ENCODE results near the gene TRAPPC3L.

The TRAPPC3L gene

DNA sequence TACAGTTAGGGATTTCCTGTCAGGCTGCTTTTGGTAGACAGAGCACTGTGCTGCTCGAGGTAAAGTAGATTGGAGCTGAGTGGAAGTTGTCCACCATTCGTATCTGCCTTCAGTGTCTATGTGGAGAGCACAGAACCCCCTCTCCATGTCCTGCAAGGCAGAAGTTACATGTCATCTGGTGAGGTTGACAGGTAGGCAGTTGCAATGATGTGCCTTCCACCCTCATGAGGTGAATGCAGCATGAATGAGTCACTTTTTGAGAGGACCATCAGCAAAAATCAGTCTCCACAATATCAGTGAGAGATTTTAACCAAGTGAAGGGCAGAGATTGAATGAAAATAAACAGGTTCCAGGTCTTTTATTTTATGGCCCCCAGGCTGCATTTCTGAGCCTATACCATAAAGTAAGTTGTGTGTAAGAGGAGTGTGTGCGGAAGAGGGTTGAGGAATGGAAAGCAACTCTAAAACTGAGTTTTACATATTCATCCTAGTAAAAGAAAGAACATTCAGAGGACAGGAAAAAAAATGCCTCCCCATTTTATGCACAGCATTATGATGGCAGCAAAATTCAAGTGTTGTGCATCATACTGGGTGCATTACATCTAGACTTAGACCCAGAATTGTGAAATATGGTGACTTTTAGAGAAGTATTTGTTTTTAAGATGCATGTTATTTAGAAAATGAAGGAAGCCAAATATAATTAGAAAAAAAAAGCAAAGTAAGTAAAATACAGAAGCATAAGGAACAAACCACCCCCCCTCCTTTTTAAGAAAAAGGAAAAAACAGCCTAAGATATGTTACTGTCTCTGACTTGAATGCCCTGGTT, 15.8 kb downstream of the TRAPPC3L start:
- H3K4me1 ChIP-seq (ENCODE audit: control insufficient read depth, low read depth, low read length) = peaks cover 22% of the 10 kb centered on the region
- no peak overlapping the region for H3K9ac ChIP-seq (ENCODE audit: low read length)
- no peak overlapping the region for H3K27ac ChIP-seq (ENCODE audit: low read length)
- H3K9me3 ChIP-seq (ENCODE audit: control insufficient read depth, low read depth, low read length) = no peaks in the 10 kb centered on the region
- no peak overlapping the region for H3K4me3 ChIP-seq (ENCODE audit: low read length)
- H3K36me3 ChIP-seq (ENCODE audit: control insufficient read depth, low read depth, low read length) = no peaks in the 10 kb centered on the region
- H3K27me3 ChIP-seq (ENCODE audit: control insufficient read depth, insufficient read depth, low read length) = no peaks in the 10 kb centered on the region

DNA sequence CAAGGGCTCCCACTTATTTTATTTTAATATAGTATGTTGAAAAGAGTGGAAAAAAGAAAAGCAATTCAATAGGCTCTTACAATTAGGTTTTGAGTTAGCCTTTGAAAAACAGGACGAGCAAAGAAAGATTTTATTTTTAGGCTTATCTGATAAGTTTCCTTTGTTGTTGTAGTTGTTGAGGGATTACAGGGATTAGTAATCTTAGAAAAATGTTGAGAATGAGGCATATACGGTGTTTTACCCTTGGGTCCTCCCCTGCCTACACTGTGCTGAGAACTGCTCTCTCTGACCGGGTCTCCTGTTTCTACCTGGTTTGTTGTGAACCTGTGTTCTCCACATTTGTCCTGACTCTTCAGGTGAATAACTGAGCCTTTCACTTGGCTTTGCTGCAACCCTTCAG, 16.7 kb downstream of the TRAPPC3L start:
- Histone ChIP-seq H3K36me3 (ENCODE audit: control insufficient read depth, low read depth, low read length) (no peaks in the 10 kb centered on the region), H3K9me3 (ENCODE audit: control insufficient read depth, low read depth, low read length) (no peaks in the 10 kb centered on the region), H3K9ac (ENCODE audit: low read length) (no peak overlapping the region), H3K27ac (ENCODE audit: low read length) (no peak overlapping the region), H3K4me1 (ENCODE audit: control insufficient read depth, low read depth, low read length) (peaks cover 22% of the 10 kb centered on the region), H3K27me3 (ENCODE audit: control insufficient read depth, insufficient read depth, low read length) (no peaks in the 10 kb centered on the region), H3K4me3 (ENCODE audit: low read length) (no peak overlapping the region)

GRCh38 chr6:116528133-116528532, 17.4 kb downstream of the TRAPPC3L start:
- Histone ChIP-seq H3K36me3 (ENCODE audit: control insufficient read depth, low read depth, low read length) (no peaks in the 10 kb centered on the region), H3K27ac (ENCODE audit: low read length) (no peak overlapping the region), H3K9ac (ENCODE audit: low read length) (no peak overlapping the region), H3K4me1 (ENCODE audit: control insufficient read depth, low read depth, low read length) (peaks cover 16% of the 10 kb centered on the region), H3K27me3 (ENCODE audit: control insufficient read depth, insufficient read depth, low read length) (no peaks in the 10 kb centered on the region), H3K9me3 (ENCODE audit: control insufficient read depth, low read depth, low read length) (no peaks in the 10 kb centered on the region), H3K4me3 (ENCODE audit: low read length) (no peak overlapping the region)

- no peaks in the 10 kb centered on the region for H3K9me3 ChIP-seq (ENCODE audit: control insufficient read depth, low read depth, low read length)
- H3K4me3 ChIP-seq (ENCODE audit: low read length) = no peak overlapping the region
- H3K4me1 ChIP-seq (ENCODE audit: control insufficient read depth, low read depth, low read length) = peaks cover 8% of the 10 kb centered on the region
- H3K27me3 ChIP-seq (ENCODE audit: control insufficient read depth, insufficient read depth, low read length) = no peaks in the 10 kb centered on the region
- H3K36me3 ChIP-seq (ENCODE audit: control insufficient read depth, low read depth, low read length) = no peaks in the 10 kb centered on the region
- H3K27ac ChIP-seq (ENCODE audit: low read length) = no peak overlapping the region
- no peak overlapping the region for H3K9ac ChIP-seq (ENCODE audit: low read length)
Measured at GRCh38 chr6:116524236-116524635, 21.2 kb downstream of the TRAPPC3L start.

GRCh38 chr6:116522896-116523295, 22.6 kb downstream of the TRAPPC3L start:
- Histone ChIP-seq H3K36me3 (ENCODE audit: control insufficient read depth, low read depth, low read length) (no peaks in the 10 kb centered on the region), H3K4me3 (ENCODE audit: low read length) (no peak overlapping the region), H3K4me1 (ENCODE audit: control insufficient read depth, low read depth, low read length) (peaks cover 4% of the 10 kb centered on the region), H3K9me3 (ENCODE audit: control insufficient read depth, low read depth, low read length) (no peaks in the 10 kb centered on the region), H3K27me3 (ENCODE audit: control insufficient read depth, insufficient read depth, low read length) (no peaks in the 10 kb centered on the region), H3K27ac (ENCODE audit: low read length) (no peak overlapping the region), H3K9ac (ENCODE audit: low read length) (no peak overlapping the region)

- Histone ChIP-seq H3K9ac (ENCODE audit: low read length) (no peak overlapping the region), H3K4me3 (ENCODE audit: low read length) (no peak overlapping the region), H3K27me3 (ENCODE audit: control insufficient read depth, insufficient read depth, low read length) (no peaks in the 10 kb centered on the region), H3K36me3 (ENCODE audit: control insufficient read depth, low read depth, low read length) (no peaks in the 10 kb centered on the region), H3K27ac (ENCODE audit: low read length) (no peak overlapping the region), H3K9me3 (ENCODE audit: control insufficient read depth, low read depth, low read length) (no peaks in the 10 kb centered on the region), H3K4me1 (ENCODE audit: control insufficient read depth, low read depth, low read length) (no peaks in the 10 kb centered on the region)
Measured at GRCh38 chr6:116518621-116519368, 26.7 kb downstream of the TRAPPC3L start.

DNA sequence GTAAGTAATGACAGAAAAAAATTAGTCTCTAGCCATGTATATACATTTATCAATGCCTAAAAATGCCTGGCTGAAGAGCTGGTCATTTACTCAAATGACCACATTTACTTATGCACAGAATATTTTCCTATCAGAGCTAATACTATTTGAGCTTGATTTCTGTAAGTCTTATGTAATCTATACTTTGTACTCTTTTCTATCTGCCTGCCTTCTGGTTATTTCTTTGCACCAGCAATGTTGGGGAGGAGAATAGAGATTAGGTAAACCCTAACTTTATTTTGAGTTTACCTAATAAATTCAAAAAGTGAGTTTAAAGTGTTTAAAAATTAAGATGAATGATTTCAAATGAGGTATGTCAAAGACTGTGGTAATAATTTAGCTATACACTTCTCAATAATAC, 30.3 kb downstream of the TRAPPC3L start:
- H3K9me3 ChIP-seq (ENCODE audit: control insufficient read depth, low read depth, low read length) = no peaks in the 10 kb centered on the region
- no peaks in the 10 kb centered on the region for H3K36me3 ChIP-seq (ENCODE audit: control insufficient read depth, low read depth, low read length)
- no peaks in the 10 kb centered on the region for H3K27me3 ChIP-seq (ENCODE audit: control insufficient read depth, insufficient read depth, low read length)
- H3K27ac ChIP-seq (ENCODE audit: low read length) = no peak overlapping the region
- H3K9ac ChIP-seq (ENCODE audit: low read length) = no peak overlapping the region
- no peak overlapping the region for H3K4me3 ChIP-seq (ENCODE audit: low read length)
- H3K4me1 ChIP-seq (ENCODE audit: control insufficient read depth, low read depth, low read length) = peaks cover 8% of the 10 kb centered on the region

- Histone ChIP-seq H3K9me3 (ENCODE audit: control insufficient read depth, low read depth, low read length) (no peaks in the 10 kb centered on the region), H3K36me3 (ENCODE audit: control insufficient read depth, low read depth, low read length) (no peaks in the 10 kb centered on the region), H3K4me1 (ENCODE audit: control insufficient read depth, low read depth, low read length) (peaks cover 8% of the 10 kb centered on the region), H3K4me3 (ENCODE audit: low read length) (no peak overlapping the region), H3K27me3 (ENCODE audit: control insufficient read depth, insufficient read depth, low read length) (no peaks in the 10 kb centered on the region), H3K27ac (ENCODE audit: low read length) (no peak overlapping the region), H3K9ac (ENCODE audit: low read length) (no peak overlapping the region)
Measured at GRCh38 chr6:116514111-116514510, 31.4 kb downstream of the TRAPPC3L start.

- H3K9ac ChIP-seq (ENCODE audit: low read length) = no peak overlapping the region
- H3K36me3 ChIP-seq (ENCODE audit: control insufficient read depth, low read depth, low read length) = no peaks in the 10 kb centered on the region
- H3K27ac ChIP-seq (ENCODE audit: low read length) = no peak overlapping the region
- no peaks in the 10 kb centered on the region for H3K27me3 ChIP-seq (ENCODE audit: control insufficient read depth, insufficient read depth, low read length)
- H3K4me3 ChIP-seq (ENCODE audit: low read length) = no peak overlapping the region
- no peaks in the 10 kb centered on the region for H3K9me3 ChIP-seq (ENCODE audit: control insufficient read depth, low read depth, low read length)
- H3K4me1 ChIP-seq (ENCODE audit: control insufficient read depth, low read depth, low read length) = peaks cover 8% of the 10 kb centered on the region
Measured at GRCh38 chr6:116513224-116513875, 32.1 kb downstream of the TRAPPC3L start.

- no peak overlapping the region for H3K9ac ChIP-seq (ENCODE audit: low read length)
- no peak overlapping the region for H3K4me3 ChIP-seq (ENCODE audit: low read length)
- H3K4me1 ChIP-seq (ENCODE audit: control insufficient read depth, low read depth, low read length) = peaks cover 8% of the 10 kb centered on the region
- no peaks in the 10 kb centered on the region for H3K27me3 ChIP-seq (ENCODE audit: control insufficient read depth, insufficient read depth, low read length)
- no peak overlapping the region for H3K27ac ChIP-seq (ENCODE audit: low read length)
- no peaks in the 10 kb centered on the region for H3K36me3 ChIP-seq (ENCODE audit: control insufficient read depth, low read depth, low read length)
- no peaks in the 10 kb centered on the region for H3K9me3 ChIP-seq (ENCODE audit: control insufficient read depth, low read depth, low read length)
Measured at GRCh38 chr6:116512734-116513133, 32.8 kb downstream of the TRAPPC3L start.

- Histone ChIP-seq H3K36me3 (ENCODE audit: control insufficient read depth, low read depth, low read length) (no peaks in the 10 kb centered on the region), H3K4me1 (ENCODE audit: control insufficient read depth, low read depth, low read length) (peaks cover 8% of the 10 kb centered on the region), H3K27ac (ENCODE audit: low read length) (no peak overlapping the region), H3K4me3 (ENCODE audit: low read length) (no peak overlapping the region), H3K27me3 (ENCODE audit: control insufficient read depth, insufficient read depth, low read length) (no peaks in the 10 kb centered on the region), H3K9ac (ENCODE audit: low read length) (peak overlapping the region; percentile 20), H3K9me3 (ENCODE audit: control insufficient read depth, low read depth, low read length) (no peaks in the 10 kb centered on the region)
Measured at GRCh38 chr6:116512111-116512559, 33.3 kb downstream of the TRAPPC3L start.
